CD4-positive, alpha-beta T cell treated with Interleukin-21 for 1 hour (primary cell): Measurements from ENCODE around the gene TDRD9.

Experiments
- DNase-seq: peaks from one replicate; pipeline ENCODE4 v3.0.0-alpha.2; 2020

TDRD9 gene

GRCh38 chr14:104034976-104035699 is 106.9 kb downstream of the TDRD9 start:
- no peak for DNase-seq

GRCh38 chr14:104036212-104036611 is 108.0 kb downstream of the TDRD9 start:
- no peak for DNase-seq

DNA sequence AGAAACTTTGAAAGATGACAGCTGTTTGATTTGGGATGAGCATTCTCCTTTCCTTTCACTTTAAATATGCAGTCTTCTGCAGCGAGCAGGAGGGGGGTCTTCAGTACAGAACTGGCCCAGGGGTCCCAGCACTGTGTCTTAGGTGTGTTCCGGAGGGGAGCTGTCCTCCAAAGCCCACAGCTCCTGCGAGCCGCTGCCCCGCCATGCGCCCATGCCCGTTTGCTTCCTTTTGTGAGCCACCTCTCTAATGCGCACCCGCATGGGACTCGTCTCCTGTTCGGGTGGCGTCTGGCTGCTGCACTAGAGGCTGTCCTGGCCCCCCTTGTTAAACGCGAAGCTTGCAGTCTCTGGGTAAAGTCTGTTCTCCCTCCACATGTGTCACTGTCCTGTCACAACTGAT is 108.8 kb downstream of the TDRD9 start:
- no peak for DNase-seq

DNA sequence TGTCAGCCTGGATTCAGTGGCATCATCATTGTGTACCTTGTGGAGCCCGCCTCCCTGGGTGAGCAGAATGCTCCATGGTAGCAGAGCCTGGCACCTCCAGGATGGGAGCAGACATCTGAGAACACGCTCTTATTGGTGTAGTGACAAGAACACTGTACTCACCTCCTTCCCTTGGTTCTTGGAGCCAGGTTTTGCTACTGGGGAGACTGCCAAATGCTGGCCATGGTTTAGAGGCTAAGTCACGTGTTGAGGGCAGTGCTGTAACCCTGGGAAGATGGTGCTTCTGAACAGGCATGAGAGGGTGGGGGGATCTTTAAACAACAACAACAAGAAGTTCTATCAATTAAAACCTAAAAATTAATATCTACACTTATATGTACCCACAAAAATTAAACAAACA is 109.6 kb downstream of the TDRD9 start:
- no peak for DNase-seq

DNA sequence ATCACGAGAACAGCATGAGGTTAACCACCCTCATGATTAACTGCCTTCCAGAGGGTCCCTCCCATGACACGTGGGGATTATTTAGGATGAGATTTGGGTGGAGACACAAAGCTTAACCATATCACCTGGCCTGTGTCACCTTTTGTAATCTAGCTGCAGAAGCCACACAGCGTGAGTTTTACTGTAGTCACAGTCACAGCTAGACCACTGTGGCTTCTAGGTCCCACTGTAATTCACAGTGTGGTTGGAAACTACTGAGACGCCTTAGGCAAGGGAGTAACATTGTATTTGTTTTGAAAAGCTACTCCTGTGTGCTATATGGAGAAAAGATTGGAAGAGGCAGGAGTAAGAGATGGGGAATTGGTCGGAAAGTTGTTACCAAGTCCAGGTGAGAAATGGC is 111.0 kb downstream of the TDRD9 start:
- DNase-seq: no peak

DNA sequence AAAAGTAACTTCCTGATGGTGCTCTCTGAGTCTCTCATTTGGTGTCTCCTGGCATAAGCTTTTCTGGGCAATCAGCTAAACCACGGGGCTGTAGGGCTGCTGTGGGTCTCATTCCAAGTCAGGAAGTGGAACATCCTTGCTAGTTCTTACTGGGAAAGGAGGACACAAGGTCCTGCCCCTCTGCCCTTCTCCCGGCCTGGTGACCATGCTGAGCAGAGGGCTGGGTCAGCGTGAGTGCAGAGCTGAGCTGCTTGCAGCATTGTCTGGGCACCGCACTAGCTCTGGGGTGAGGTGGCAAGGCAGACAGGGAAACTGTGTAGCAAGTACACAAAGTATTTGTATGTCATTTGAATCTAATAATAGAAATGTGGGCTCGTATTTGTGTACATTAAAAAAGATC is 112.3 kb downstream of the TDRD9 start:
- DNase-seq: no peak

GRCh38 chr14:104041430-104042104 is 113.3 kb downstream of the TDRD9 start:
- DNase-seq: no peak

- no peak for DNase-seq
Measured at GRCh38 chr14:104044016-104044415, 115.8 kb downstream of the TDRD9 start.

- DNase-seq: no peak
Measured at GRCh38 chr14:104047761-104048160, 119.5 kb downstream of the TDRD9 start.

DNA sequence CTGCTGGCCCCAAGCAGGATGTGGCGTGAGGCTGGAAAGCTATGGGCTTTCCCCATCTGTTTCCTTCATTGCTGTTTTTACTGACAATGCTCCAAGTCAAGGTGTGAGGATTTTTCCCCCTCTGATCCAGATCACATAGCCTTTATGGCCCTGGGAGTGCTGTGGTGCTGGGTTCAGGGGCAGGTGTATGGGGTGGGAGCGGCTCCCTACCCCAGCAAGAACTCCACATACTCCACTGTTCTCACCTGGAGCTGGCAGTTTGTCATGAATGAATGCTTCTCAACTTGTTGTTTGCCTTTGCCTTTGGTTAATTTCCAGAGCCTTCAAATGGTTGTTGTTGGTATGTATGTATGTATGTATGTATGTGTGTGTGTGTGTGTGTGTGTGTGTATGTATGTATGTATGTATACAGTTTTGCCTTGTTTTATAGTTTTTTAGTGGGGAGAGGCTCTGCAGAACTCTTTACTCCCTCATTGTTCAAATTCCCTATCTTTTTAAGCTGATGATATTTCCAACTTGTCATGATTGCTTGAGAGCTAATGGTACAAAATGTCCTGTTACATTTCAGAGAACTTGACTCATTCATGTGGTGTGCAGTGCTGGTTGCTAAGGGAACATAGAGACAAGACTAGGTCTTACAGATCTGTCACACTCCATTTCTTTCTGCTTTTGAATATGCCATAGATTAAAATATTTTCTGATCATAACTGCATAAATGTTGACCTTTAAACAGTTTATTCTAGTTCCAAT is 120.7 kb downstream of the TDRD9 start:
- DNase-seq: no peak

DNA sequence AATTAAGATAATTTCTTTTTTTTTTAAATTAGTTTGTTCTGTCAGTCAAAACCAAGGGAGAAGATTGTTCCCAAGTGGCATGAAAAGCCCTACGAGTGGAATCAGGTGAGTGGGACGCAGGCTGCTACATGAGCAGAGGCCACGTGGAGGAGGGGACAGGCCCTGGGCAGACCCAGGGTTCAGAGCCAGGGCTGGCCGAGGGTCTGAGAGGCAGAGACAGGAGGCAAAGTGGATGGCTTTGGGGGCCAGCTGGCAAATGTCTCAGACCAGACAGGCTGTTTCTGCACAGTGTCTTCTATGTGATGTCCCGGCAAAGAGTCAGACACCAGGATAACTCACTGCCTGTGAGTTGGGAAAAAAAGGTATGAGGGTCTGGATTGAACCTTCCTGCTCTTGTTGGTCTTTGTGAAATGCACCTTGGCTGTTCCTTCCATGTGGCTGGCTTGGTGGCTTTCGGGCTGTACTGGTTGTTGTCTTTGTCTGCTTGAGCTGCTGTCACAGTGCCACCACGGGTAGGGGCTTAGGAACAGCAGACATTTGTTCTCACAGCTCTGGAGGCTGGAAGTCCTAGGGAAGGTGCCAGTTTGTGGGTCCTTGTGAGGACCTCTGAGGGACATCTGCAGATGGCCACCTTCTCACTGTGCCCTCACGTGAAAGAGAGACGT is 121.5 kb downstream of the TDRD9 start:
- no peak for DNase-seq

DNA sequence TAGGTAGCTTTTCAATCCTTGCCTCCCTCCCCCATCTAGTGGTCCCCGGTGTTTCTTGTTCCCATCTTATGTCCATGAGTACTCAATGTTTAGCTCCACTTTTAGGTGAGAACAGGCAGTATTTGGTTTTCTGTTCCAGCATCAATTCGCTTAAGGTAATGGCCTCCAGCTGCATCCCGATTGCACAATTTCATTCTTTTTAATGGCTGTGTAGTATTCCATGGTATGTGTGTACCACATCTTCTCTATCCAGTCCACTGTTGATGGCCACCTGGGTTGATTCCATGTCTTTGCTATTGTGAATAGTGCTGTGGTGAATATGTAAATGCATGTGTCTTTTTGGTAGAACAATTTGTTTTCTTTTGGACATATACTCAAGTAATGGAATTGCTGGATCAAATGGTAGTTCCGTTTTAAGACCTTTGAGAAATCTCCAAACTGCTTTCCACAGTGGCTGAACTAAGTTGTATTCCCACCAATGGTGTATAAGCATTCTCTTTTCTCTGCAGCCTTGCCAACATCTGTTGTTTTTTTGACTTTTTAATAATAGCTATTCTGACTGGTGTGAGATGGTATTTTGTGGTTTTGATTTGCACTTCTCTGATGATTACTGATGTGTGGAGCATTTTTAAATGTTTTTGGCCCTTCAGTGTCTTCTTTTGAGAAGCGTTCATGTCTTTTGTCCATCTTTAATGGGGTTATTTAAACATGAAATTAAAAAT is 123.0 kb downstream of the TDRD9 start:
- DNase-seq: no peak

GRCh38 chr14:104054222-104054905 is 126.1 kb downstream of the TDRD9 start:
- no peak for DNase-seq

GRCh38 chr14:104062281-104062680 is 134.0 kb downstream of the TDRD9 start:
- no peak for DNase-seq

GRCh38 chr14:104064003-104064402 is 135.7 kb downstream of the TDRD9 start:
- no peak for DNase-seq

- DNase-seq: no peak
Measured at GRCh38 chr14:104066279-104066678, 138.0 kb downstream of the TDRD9 start.

DNA sequence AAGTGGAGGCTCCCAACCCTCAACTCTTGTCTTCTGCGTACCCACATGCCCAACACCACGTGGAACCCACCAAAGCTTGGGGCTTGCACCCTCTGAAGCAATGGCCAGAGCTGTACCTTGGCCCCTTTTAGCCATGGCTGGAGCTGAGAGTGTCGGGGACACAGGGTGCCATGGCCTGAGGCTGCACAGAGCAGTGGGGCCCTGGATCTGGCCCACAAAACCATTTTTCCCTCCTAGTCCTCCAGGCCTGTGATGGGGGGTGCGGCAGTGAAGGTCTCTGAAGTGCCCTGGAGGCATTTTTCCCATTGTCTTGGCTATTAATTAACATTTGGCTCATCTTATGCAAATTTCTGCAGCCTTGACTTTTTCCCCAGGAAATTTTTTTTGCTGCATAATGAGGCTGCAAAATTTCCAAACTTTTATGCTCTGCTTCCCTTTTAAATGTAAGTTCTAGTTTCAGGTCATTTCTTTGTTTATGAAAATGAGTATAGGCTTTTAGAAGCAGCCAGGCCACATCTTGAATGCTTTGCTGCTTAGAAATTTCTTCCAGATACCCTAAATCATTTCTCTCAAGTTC is 138.6 kb downstream of the TDRD9 start:
- no peak for DNase-seq

GRCh38 chr14:104069541-104069940 is 141.3 kb downstream of the TDRD9 start:
- DNase-seq: no peak

DNA sequence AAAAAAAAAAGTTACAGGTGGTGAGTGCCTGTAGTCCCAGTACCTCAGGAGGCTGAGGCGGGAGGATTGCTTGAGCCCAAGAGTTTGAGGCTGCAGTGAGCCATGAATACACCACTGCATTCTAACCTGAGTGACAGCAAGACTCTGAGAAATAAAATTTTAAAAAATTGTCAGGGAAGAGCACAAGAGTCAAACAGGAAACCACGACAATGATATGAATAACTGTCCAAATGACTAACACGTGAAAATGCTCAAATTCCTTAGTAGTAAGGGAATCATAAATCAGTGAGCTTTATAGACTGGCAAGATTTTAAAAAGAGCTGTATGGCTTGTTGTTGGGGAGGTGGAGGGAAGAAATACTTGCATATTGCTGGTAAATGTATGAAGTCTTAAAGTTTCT is 144.3 kb downstream of the TDRD9 start:
- DNase-seq: no peak

GRCh38 chr14:104073764-104074163 is 145.5 kb downstream of the TDRD9 start:
- no peak for DNase-seq

DNA sequence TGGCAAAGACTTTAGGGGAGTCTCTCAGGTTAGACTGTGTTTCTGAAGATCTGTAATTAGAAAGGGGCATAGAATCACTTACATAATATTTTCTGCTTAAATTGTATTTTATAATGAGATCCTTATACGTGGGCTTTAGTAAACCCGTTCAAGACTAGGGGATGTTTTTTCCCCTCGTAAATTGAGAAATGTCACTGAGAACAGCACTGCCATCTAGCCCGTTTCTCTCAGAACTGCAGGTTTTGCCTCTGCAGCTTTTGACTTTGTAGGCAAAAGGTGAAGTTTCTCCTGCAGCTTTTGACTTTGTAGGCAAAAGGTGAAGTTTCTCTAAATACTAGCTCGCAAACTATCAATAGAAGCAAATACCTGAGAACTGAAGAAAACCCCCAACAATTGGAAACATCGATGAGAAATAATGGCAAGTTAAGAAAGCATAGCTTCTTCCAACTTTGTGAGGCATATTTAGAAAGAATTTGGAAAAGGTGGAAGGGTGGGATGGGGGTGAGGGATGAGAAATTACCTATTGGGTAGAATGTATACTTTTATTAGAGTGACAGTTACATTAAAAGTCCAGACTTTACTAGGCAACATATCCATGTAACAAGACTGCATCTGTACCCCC is 147.4 kb downstream of the TDRD9 start:
- DNase-seq: no peak
